GM18873 (cell line): ENCODE results near the gene LRP5.

Source experiments
- ATAC-seq: cut with Tn5 transposase; IDR thresholded peaks from one replicate; pipeline ENCODE4 v1.9.1; 2021; ENCODE audit warnings: mild to moderate bottlenecking, moderate library complexity, moderate number of reproducible peaks; ENCODE audit not compliant: unreplicated experiment, low FRiP score

The LRP5 gene

DNA sequence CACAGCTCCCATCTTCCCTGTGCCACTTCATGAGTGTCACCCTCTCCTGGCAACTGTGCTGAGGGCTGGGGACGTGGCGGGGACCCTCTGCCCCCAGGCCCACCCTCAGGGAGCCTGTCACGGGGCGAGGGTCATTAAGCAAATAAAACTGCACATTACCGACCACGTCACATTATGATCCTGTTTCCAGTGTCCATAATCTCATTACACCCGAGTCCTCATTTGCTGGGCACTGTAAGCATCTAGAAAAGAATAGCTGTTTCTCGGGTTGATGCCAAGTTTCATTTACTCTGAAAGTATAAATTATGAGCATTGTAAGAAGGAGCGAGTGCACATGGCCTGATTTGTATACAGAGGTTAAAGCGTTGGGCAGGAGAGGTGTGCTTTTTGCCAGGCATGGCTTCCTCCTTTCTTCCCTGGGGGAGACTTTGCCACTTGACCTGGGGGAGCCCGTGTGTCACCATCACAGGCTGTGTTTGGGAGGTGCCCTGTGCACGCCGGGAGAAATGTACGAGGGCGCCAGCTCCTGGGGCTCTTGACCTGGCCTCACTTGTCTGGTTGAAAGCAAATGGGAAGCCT is 50.5 kb downstream of the LRP5 start:
- no peak for ATAC-seq

DNA sequence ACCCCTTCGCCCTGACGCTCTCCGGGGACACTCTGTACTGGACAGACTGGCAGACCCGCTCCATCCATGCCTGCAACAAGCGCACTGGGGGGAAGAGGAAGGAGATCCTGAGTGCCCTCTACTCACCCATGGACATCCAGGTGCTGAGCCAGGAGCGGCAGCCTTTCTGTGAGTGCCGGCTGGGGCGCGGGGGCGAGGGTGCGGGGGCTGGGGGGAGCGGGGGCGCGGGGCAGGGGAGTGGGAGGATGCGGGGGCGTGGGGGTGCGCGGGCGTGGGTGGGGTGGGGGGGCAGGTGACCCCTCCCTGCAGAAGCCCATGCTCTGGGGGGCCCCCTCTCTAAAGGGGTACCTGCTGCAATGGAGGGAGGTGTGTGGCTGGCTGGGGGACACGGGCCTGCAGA is 51.4 kb downstream of the LRP5 start:
- ATAC-seq = no peak

DNA sequence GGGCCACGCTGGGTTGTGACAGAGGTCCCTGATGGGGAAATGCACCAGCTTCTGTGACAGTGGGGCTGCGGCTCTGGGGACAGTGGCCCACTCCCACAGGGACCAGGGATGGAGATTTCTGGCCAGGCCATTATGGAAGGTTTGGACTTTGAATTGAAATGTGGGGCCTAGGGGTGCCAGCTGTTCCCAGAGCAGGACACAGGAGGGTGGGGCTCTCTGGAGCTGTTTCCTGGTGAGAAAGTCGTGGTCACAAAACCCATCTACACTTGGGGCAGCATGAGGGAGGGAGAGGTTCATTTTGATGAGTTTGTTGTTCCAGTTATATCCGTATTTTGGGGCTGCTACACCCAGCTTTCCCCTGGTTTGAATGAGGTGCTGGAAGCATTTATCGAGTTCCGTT is 52.2 kb downstream of the LRP5 start:
- no peak for ATAC-seq

DNA sequence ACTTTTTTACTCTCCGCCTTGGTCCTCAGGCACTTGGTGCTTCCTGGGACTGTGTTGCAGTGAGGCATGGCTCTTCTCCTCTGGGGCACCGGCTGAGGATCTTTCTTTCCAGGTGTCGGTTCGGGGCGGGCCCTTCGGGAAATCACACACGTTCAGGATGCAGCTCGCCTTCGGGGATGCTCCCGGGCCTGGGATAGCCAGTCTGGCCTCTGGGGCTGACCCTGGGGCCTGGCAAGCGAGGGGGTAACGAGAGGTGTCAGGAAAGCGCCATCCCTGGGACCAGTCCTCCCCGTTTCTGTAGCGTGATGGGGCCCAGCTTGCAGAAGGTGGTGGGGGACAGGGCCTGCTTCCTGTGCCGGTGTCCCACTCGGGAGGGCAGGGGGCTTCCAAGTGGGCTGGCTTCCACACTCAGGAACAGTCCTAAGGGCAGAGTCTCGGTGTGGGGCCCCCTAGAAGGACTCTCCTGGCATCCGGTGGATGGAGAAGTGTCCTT is 53.6 kb downstream of the LRP5 start:
- no peak for ATAC-seq

DNA sequence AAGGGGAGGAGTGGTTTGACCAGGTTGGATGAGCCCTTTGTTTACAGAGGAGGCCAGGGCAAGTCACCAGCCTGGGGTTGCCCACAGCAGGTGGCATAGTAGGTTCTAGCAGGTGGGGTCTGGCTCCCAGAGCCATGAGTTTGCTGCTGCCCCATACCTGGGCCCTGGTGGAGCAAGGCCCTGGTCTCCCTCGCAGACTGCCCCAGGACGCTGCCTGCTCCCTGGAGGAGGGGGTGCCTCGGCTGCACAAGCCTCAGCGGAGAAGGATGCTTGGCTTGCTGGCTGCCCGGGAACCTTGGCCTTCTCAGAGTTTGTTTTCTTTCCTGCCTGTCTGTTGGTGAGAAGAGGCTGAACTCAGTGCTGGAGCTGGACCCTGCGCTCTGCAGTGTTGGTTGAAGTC is 54.9 kb downstream of the LRP5 start:
- ATAC-seq = no peak

DNA sequence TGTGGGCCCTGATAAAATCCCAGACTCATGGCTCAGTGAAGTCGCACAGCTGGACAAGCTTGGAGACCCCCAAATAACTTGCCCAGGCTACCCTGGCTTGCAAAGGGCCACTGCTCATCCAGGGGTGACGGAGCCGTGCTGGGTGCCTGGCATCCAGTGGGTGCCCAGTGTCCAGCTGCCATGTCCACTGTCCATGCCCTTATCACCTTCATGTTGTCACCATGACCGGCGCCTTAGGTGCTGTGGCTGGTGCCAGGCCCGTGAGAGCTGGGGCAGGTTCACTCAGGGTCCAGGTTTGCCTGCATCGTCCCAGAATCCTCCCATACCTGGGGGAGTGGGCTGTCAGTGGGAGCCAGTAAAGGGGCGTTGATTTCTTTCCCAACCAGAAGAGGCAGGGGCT is 57.4 kb downstream of the LRP5 start:
- ATAC-seq = no peak

DNA sequence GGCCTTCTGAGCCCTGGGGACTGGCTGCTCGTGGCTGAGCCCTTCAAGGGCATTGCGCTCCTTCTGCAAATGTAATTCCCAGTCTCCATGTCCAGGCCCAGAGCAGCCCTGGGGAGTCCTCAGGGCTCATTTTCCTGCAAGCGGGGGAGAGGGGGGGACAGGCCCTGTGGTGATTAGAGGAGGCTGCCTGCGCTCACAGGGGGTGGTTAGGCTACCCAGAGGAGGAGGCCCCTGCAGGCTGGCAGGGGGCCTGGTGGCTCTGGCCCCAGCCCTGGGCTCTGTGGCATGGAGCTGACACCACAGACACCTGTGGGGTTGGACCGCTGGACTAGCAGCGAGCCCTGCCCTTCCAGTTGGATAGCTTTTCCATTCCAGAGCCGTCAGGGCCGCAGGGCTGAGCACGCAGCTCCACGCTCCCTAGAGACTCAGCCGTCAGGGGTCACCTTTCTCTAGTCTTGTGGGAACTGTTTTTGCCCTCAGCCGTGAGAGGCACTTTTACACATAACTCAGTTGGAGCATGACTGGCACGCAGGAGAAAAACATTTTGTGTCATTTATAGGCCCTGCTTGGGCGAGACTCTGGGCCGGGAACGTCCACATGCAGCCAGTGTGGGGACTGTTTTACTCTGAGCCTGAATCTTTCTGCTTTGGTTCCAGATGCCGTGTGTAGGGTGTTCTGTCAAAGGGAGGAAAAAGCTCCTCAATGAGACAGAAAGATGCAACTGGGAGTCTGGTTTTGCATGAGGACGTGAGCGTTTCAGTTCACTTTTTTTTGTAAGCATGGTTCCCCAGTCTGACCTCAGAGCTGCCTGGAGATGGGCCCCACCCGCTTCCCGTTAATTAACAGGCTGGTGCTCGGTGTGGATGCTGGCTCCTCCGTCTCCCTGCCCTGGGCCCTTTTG is 58.1 kb downstream of the LRP5 start:
- ATAC-seq = peak; percentile 69

DNA sequence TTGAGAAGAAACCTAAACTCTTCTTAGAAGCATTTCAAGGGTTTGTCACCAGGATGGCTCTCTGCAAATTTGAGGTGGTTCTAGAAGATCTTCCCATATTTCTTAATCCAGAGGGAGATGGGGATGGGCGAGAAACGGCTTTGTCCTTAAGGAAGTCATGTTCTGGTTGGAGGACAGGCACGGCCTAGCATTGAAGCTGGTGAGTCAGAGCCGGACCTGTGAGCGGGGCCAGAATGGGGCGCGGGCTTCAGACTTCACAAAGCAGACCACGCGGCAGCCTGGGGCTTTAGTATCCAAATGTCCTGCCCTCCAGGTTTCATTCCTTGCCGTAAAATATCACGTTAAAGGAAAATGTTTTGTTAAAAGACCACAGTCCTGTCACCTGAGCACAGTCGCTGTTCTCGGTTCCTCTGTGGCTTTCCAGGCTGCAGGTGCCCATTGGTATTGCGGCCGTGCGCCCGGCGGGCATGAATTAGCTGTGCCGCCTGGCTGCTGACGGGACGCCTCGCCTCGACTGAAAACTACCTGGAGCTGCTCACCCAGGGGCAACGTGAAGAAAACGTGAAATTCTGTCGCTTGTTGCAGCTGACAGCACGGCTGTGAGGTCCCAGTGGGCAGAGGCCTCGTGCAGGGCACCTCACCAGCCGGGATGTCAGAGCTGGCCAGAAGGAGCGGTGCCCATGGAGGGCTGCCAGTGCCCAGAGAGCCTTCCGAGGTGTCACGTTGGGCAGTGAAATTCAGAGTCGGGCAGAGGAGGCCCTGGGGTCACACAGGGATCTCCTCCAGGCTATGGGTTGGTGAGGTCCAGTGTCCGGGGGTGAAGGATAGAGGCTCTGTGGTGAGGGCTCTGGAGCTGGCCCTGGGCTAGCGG is 59.0 kb downstream of the LRP5 start:
- no peak for ATAC-seq

DNA sequence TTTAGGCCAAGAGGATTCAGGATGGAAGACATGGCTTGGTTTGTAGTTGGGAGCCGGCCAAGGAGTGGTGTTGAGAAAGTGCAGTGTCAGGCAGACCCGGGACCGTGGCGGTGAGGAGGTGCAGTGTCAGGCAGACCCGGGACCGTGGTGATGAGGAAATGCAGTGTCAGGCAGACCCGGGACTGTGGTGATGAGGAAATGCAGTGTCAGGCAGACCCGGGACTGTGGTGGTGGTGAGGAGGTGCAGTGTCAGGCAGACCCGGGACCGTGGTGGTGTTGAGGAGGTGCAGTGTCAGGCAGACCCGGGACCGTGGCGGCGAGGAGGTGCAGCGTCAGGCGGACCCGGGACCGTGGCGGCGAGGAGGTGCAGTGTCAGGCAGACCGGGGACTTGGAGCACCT is 59.7 kb downstream of the LRP5 start:
- no peak for ATAC-seq

DNA sequence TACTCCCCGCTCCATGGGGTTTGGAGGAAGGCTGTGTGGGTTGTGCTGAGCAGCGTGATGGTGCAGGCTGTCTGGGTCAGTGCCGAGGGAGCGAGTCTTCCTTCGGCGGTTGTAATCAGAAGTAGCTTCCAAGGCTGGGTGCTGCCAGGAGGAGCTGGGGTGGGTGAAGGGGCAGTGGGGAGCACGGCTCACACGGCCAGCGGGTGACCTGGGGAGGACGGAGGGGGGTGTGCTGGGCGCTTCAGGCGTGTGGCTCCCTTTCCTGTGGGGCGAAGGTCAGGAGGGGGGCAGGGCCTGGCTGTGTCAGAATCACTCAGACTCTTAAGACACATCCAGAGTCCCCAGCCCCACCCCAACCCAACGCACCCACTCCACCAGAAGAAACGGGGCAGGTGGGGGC is 60.2 kb downstream of the LRP5 start:
- ATAC-seq = no peak

DNA sequence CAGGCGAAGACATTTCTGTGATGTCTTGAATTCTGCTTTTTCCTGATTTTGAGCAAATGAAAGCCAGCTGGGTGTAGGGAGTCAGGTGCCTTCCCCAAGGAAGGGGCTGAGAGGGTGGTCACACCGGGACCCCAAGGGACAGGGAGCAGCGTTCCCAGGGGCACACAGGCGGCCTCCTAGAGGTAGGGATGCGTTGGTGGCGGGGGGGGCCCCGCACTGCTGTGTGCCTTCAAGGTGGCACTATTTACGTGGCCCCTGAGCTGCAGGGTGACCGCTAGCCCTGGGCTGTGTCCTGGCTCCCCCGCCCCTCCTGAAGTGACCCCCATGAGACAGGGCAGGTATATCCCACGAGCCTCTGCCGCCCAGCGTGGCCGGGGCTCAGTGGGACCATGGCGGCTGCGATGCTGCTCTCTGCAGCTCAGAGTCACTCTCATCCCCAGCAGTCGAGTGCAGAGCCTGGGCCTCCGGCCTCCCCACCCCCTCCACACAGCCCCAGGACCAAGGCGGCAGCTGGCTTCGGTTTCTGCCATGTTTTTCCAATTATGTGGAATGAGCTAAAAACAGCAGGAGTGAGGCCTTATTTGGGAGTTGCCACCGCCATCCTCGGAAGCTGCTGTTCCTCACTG is 60.9 kb downstream of the LRP5 start:
- no peak for ATAC-seq

DNA sequence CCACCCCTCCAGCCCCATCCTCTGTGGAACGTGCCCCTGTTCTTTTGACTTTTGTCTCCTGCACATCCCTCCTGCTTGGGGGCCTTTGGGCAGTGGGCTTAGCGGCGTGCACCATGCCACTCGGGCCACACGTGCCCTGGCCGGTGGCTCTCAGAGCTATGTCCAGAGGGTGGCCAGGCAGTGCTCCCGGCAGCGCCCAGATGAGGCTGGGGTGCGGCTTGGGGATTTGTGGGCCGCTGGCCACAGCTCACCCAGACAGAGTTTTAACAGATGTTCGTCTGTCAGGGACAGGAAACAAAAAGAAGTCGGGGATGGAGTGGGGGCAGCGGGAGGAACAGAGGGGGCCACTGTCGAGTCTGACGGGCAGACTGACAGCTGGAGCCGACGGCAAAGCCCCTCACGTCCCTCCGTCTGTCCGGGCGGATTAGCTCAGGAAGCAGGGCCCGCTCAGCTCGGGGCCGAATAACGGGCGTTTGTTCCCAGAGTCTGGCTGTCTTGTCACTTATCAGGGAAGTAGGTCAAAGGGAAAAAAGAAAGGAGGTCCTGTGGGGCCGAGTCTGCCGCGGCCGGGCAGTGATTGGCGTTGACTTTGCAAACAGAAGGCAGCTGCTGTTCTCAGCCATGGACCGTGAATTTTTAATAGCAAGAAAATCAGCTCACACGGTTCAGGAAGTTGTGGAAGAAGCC is 61.6 kb downstream of the LRP5 start:
- no peak for ATAC-seq

DNA sequence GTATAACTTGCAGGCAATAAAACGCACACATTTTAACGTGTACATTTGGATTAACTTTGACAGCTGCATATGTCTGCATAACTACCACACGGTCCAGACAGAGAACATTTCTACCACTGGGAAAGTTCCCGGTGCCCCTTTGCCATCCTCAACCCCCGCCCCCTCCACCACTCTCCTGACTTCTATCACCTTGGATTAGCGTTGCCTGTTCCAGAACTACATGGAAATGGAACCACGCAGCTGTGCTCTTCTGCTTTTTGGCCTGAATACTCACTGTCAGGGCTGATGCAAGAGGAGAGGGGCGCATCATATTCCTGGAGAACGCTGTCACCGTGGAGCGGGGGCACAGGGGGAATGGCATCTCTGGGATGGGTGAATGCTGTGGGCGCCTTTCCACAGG is 62.1 kb downstream of the LRP5 start:
- no peak for ATAC-seq

DNA sequence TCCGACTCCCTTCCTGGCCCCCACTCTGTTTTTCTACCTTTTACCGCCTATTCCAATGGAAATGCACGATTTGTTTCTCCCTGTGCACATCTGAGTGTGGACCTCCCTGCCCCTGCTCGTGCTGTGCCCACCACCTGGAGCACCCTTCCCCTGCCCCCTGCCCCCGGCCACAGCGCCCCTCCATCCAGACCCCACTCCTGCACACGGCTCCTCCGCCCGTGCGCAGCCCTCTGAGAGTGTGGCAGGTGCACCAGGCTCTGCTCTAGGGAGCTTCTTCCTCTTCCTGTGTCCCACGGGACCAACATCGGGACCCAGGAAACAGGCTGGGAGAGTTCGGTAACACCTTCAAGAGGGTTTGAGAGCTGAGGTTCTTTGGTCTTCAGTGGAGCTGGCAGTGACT is 62.9 kb downstream of the LRP5 start:
- no peak for ATAC-seq

DNA sequence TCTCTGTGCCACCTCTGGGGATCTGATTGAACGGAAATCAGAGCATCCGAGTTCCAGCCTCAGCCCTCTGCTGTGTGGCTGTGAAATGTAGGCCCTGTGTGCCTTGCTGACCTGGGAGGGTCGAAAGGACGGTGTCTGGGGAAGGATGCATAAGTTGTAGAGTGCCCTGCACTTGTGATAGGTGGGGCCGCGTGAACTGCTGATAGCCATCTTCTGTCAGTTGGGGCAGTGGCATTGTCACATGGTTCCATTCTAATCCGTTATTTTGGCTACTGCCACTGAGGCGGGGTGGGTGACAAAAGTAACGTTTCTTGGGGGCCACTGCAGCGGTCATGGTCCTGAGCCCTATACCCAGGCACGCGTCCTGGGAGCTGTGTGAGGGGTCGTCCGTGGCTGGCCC is 63.4 kb downstream of the LRP5 start:
- no peak for ATAC-seq

DNA sequence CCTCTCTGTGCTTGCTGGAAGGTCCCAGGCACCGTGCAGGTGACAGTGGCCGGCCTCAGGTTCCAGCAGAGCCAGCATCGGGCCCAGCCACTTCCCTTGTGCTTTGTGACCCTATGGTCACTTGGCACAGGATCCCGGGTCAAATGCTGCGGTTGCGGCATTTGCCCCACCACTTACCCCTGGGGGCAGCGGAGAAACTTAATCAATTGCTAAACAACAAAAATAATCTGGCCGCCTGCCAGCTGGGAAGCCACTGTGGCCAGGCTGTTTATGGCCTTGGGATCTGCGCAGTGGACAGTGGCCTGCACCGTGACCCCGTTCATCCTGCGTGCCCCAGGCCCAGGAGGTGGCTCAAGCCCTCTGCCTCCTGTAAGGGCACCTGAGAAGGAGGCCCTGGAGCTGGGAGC is 65.0 kb downstream of the LRP5 start:
- ATAC-seq = no peak

DNA sequence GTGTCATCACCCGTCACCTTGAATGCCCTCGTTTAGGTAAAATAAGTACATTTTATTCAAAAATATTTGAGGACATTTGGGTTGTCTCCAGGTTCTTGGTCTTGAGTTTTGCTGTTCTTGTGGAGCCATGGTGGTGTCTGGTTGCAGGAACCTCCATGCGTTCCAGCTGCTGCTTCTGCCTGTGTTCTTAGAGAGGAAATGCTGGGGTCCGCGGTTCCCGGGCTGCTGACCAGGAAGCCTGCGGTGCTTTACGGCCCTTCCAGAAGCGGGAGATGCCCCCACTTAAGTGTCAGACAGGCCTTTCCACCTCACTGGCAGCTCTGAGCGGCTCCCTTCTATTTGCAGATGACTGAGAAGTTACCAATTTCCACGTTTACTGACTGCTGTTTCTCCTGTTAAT is 66.8 kb downstream of the LRP5 start:
- ATAC-seq = no peak

DNA sequence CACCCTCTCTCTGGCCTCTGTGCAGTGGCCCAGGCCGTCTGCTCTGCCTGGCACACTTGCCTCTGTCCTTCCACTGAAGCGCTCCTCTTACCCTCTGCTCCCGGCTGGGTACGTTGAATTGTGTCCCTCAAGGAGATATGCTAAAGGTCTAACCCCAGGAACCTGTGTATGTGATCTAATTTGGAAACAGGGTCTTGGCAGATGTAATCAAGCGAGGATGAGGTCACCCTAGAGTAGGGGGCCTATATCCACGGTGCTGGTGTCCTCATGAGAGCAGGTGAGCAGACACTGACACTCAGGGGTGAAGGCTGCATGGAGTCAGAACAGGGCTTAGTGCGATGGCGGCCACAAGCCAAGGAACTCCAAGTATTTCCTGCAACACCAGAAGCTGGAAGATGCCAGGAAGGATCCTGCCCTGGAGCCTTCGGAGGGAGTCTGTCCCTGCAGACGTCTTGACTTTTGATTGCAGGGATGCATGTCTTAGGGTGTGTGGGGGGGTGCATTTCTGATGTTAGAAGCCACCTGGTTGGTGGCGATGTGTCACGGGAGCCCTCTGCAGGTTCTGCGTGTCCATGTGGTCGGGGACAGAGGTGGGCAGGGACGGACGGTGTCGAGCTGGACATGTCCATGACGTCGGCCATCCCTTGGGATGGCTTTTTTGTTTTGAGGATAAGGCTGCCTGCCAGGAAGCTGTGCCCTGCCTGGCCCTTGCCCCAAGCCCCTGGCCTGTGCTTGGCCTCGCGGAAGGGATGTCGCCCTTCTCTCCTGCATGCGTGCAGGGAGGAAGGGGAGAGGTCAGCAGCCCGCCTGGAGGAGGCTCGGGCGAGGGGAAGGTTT is 68.6 kb downstream of the LRP5 start:
- no peak for ATAC-seq

DNA sequence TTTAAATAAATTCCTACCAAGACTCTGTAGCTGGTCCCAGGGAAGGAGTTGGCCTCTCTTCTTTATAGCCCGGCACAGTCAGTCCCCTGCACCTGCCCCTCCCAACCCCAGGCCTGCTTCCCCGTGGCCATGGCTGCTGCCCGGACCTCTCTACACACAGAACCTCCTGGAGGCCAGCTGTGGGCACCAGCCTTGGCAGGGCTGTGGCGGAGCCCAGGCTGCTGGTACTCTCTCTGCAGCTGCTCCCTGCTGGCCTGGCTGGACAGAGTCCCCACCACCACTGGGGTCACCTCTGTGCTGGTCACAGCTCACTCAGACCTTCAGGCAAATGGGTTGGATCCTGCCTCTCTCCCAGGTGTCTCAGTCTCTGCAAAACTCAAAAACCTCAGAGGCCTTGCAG is 69.3 kb downstream of the LRP5 start:
- no peak for ATAC-seq
